H9 (cell line): Measurements from ENCODE around the gene CTNND1. TPM values are rescaled to one million over a fixed set of nuclear protein-coding genes. Genes with fewer than 3 reads are reported as not detected.

Experiments used
- DNase-seq: peaks from one replicate; pipeline ENCODE4 v3.0.0-alpha.2; 2017
- H2AFZ ChIP-seq: one replicate; pipeline ENCODE4 v1.6.1; 2013; ENCODE audit warnings: mild to moderate bottlenecking, low read length, control low read depth, moderate library complexity
- H2AK5ac ChIP-seq: 2 replicates; pipeline ENCODE4 v1.6.1; 2013; ENCODE audit warnings: low read length, control low read depth, mixed read lengths; ENCODE audit not compliant: insufficient read length
- H2BK120ac ChIP-seq: one replicate; pipeline ENCODE4 v1.6.1; 2013; ENCODE audit warnings: low read depth, mild to moderate bottlenecking, low read length, control low read depth, inconsistent platforms; ENCODE audit not compliant: poor library complexity, severe bottlenecking
- H2BK12ac ChIP-seq: 2 replicates; pipeline ENCODE4 v1.6.1; 2013; ENCODE audit warnings: low read length, control low read depth, mixed read lengths, low read depth; ENCODE audit not compliant: insufficient read length
- H2BK15ac ChIP-seq: 2 replicates; pipeline ENCODE4 v1.6.1; 2013; ENCODE audit warnings: low read depth, low read length, control low read depth
- H2BK20ac ChIP-seq: one replicate; pipeline ENCODE4 v1.6.1; 2013; ENCODE audit warnings: low read depth, mild to moderate bottlenecking, low read length, control low read depth, inconsistent platforms; ENCODE audit not compliant: poor library complexity, severe bottlenecking
- H2BK5ac ChIP-seq: 2 replicates; pipeline ENCODE4 v1.6.1; 2013; ENCODE audit warnings: low read length, control low read depth, mixed read lengths; ENCODE audit not compliant: insufficient read length
- H3K14ac ChIP-seq: 2 replicates; pipeline ENCODE4 v1.6.1; 2013; ENCODE audit warnings: low read length, control low read depth; ENCODE audit not compliant: insufficient read depth
- H3K18ac ChIP-seq: 2 replicates; pipeline ENCODE4 v1.6.1; 2013; ENCODE audit warnings: low read depth, mild to moderate bottlenecking, mixed read lengths, low read length, control low read depth; ENCODE audit not compliant: insufficient read length
- H3K23ac ChIP-seq: 2 replicates; pipeline ENCODE4 v1.6.1; 2013; ENCODE audit warnings: low read length, control low read depth, mixed read lengths, low read depth; ENCODE audit not compliant: insufficient read length
- H3K23me2 ChIP-seq: 2 replicates; pipeline ENCODE4 v1.6.1; 2013; ENCODE audit warnings: low read depth, mild to moderate bottlenecking, mixed read lengths, low read length, control low read depth; ENCODE audit not compliant: insufficient read length, poor library complexity, severe bottlenecking
- H3K27ac ChIP-seq: 2 replicates; pipeline ENCODE4 v1.5.1; 2013; ENCODE audit warnings: low read length, control low read depth, mixed read lengths, low read depth; ENCODE audit not compliant: insufficient read length
- H3K27me3 ChIP-seq: 2 replicates; pipeline ENCODE4 v1.6.1; 2013; ENCODE audit warnings: low read length, control low read depth, inconsistent platforms; ENCODE audit not compliant: insufficient read depth
- H3K4ac ChIP-seq: 2 replicates; pipeline ENCODE4 v1.6.1; 2013; ENCODE audit warnings: low read depth, mild to moderate bottlenecking, control low read depth, inconsistent platforms, low read length, moderate library complexity
- H3K4me1 ChIP-seq: 2 replicates; pipeline ENCODE4 v1.6.1; 2013; ENCODE audit warnings: low read length, control low read depth, inconsistent platforms; ENCODE audit not compliant: insufficient read depth
- H3K4me2 ChIP-seq: 2 replicates; pipeline ENCODE4 v1.6.1; 2013; ENCODE audit warnings: low read length, control low read depth, mixed read lengths; ENCODE audit not compliant: insufficient read length, insufficient read depth
- H3K56ac ChIP-seq: 2 replicates; pipeline ENCODE4 v1.6.1; 2013; ENCODE audit warnings: low read depth, mild to moderate bottlenecking, mixed read lengths, low read length, control low read depth; ENCODE audit not compliant: insufficient read length
- H3K79me1 ChIP-seq: 2 replicates; pipeline ENCODE4 v1.6.1; 2013; ENCODE audit warnings: low read depth, mild to moderate bottlenecking, moderate library complexity, low read length, control low read depth, inconsistent platforms; ENCODE audit not compliant: insufficient read depth, poor library complexity, severe bottlenecking
- H3K79me2 ChIP-seq: 2 replicates; pipeline ENCODE4 v1.6.1; 2013; ENCODE audit warnings: low read length, control low read depth, inconsistent platforms; ENCODE audit not compliant: insufficient read depth
- H3K9ac ChIP-seq: 2 replicates; pipeline ENCODE4 v1.6.1; 2013; ENCODE audit warnings: low read length, control low read depth, mixed read lengths; ENCODE audit not compliant: insufficient read length; ENCODE audit errors: extremely low read depth
- H3K9me3 ChIP-seq: one replicate; pipeline ENCODE4 v1.6.1; 2013; ENCODE audit warnings: low read depth, low read length, inconsistent platforms; ENCODE audit not compliant: control insufficient read depth
- H3T11ph ChIP-seq: one replicate; pipeline ENCODE4 v1.6.1; 2013; ENCODE audit warnings: mild to moderate bottlenecking, low read length, control low read depth, inconsistent platforms
- H4K20me1 ChIP-seq: one replicate; pipeline ENCODE4 v1.6.1; 2013; ENCODE audit not compliant: control insufficient read depth, insufficient read length, insufficient read depth
- H4K5ac ChIP-seq: 2 replicates; pipeline ENCODE4 v1.6.1; 2013; ENCODE audit warnings: low read depth, mild to moderate bottlenecking, mixed read lengths, low read length, control low read depth; ENCODE audit not compliant: insufficient read length
- H4K8ac ChIP-seq: replicated peaks from 2 replicates; pipeline ENCODE4 v1.6.1; 2013; ENCODE audit warnings: low read length, control low read depth, mixed read lengths, low read depth; ENCODE audit not compliant: insufficient read length
- H4K91ac ChIP-seq: 2 replicates; pipeline ENCODE4 v1.6.1; 2013; ENCODE audit warnings: low read depth, mild to moderate bottlenecking, moderate library complexity, mixed read lengths, low read length, control low read depth; ENCODE audit not compliant: insufficient read length
- H3K27ac Mint-ChIP-seq, 3 experiments: 2 replicates in 2 of 3; 3 replicates in 1 of 3; pipeline ENCODE4 v1.8.0; 2020 to 2021; ENCODE audit warnings: mixed read lengths in 3 of 3, mild to moderate bottlenecking in 1 of 3, moderate library complexity in 1 of 3
- H3K27me3 Mint-ChIP-seq: 2 replicates; pipeline ENCODE4 v1.8.0; 2021; ENCODE audit warnings: low read depth, mild to moderate bottlenecking, moderate library complexity, mixed read lengths
- H3K36me3 Mint-ChIP-seq, 3 experiments: 2 replicates in 2 of 3; 3 replicates in 1 of 3; pipeline ENCODE4 v1.8.0; 2020 to 2021; ENCODE audit warnings: low read depth in 3 of 3, mixed read lengths in 3 of 3; ENCODE audit not compliant: insufficient read depth in 1 of 3
- H3K4me1 Mint-ChIP-seq, 2 experiments: 2 replicates each; pipeline ENCODE4 v1.8.0; 2020; ENCODE audit warnings: mixed read lengths in 2 of 2
- H3K4me3 Mint-ChIP-seq, 2 experiments: 2 replicates in 1 of 2; 3 replicates in 1 of 2; pipeline ENCODE4 v1.8.0; 2020 to 2021; ENCODE audit warnings: mild to moderate bottlenecking in 2 of 2, mixed read lengths in 2 of 2, moderate library complexity in 1 of 2
- H3K9me3 Mint-ChIP-seq, 2 experiments: 2 replicates in 1 of 2; 3 replicates in 1 of 2; pipeline ENCODE4 v1.8.0; 2020; ENCODE audit warnings: mild to moderate bottlenecking in 2 of 2, mixed read lengths in 2 of 2, moderate library complexity in 1 of 2
- CTCF ChIP-seq: fragments of 200-600 bp; sonication (generic); conservative IDR thresholded peaks from 3 replicates; pipeline ENCODE4 v1.8.0; 2021; ENCODE audit warnings: antibody characterized with exemption, mild to moderate bottlenecking
- WGBS: extraction: QIAGEN DNeasy Blood & Tissue Kit; methylation state at CpG from one replicate; pipeline ENCODE4 v1.1.7; 2013; ENCODE audit warnings: missing lambda C conversion rate, low lambda C conversion rate, mixed read lengths; ENCODE audit not compliant: insufficient read length; ENCODE audit errors: extremely low coverage; 5-methylcytosine and 5-hydroxymethylcytosine counted together
- total RNA-seq: library from RNA; stranded (reverse); gene quantifications from 2 replicates; pipeline ENCODE4 v1.2.1, GENCODE V29; 2021

Gene CTNND1
- total RNA-seq, 1 experiment from 2014 or later = 164 TPM

DNA sequence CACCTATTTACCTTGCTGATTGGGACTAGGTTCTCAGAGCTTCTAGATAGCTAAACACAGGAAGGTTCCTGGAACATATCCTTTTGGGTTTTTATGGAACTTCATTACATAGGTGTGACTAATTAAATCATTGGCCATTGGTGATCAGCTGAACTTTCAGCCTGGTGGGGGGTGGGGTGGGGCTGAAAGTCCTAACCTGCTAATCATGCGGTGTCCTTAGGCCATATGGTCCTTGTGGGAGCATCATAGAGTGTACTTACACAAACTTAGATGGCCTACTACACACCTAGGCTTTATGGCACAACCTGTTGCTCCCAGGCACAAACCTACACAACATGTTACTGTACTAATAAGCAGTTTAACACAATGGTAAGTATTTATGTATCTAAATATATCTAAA lies 28.9 kb upstream of the CTNND1 start:
- H3K79me2 ChIP-seq = peaks cover 2% of the 10 kb centered on the region; the same call in 1 of the 2 replicates
- no peak overlapping the region for H2BK20ac ChIP-seq
- H3K9ac ChIP-seq = no peak overlapping the region
- no peak overlapping the region for H3K56ac ChIP-seq
- H2BK120ac ChIP-seq = no peak overlapping the region
- H3K4me1 ChIP-seq = no peaks in the 10 kb centered on the region; the same call in 1 of the 2 replicates
- H3K27ac ChIP-seq = no peak overlapping the region
- no peak for TF ChIP-seq CTCF
- Mint-ChIP-seq H3K4me1 (peaks cover 28% of the 10 kb centered on the region in 2 experiments), H3K27ac (no peak overlapping the region), H3K36me3 (peaks cover 9 to 17% (median 15%) of the 10 kb centered on the region in 3 experiments; a peak in 6 of 7 replicates), H3K27me3 (no peaks in the 10 kb centered on the region), H3K4me3 (no peak overlapping the region), H3K9me3 (no peaks in the 10 kb centered on the region)
- no peaks in the 10 kb centered on the region for H4K20me1 ChIP-seq
- no peak overlapping the region for H4K5ac ChIP-seq
- H3T11ph ChIP-seq = no peak overlapping the region
- no peak overlapping the region for H3K4ac ChIP-seq
- no peaks in the 10 kb centered on the region for H3K27me3 ChIP-seq
- no peak overlapping the region for H2BK5ac ChIP-seq
- no peaks in the 10 kb centered on the region for H3K9me3 ChIP-seq
- no peak overlapping the region for H2BK15ac ChIP-seq
- peaks cover 3% of the 10 kb centered on the region for H3K79me1 ChIP-seq
- H4K91ac ChIP-seq = no peak overlapping the region
- H2AFZ ChIP-seq = no peak overlapping the region
- H2BK12ac ChIP-seq = no peak overlapping the region
- no peaks in the 10 kb centered on the region for H3K23me2 ChIP-seq
- no peak overlapping the region for H3K18ac ChIP-seq
- H3K14ac ChIP-seq = no peak overlapping the region
- no CpG with 5 or more reads among the region's 1 CpG for WGBS
- H3K4me2 ChIP-seq = no peak overlapping the region
- no peak overlapping the region for H3K23ac ChIP-seq
- no peak overlapping the region for H2AK5ac ChIP-seq
- H4K8ac ChIP-seq = no peak overlapping the region
- DNase-seq = no peak
